Epithelial cell of esophagus (primary cell): ENCODE measurements around the gene PKHD1.
A peak's percentile ranks its signal among the peaks of the same experiment; 100 is the strongest.

ENCODE experiments used
- DNase-seq: peaks from one replicate; pipeline ENCODE4 v3.0.0; 2010; ENCODE audit warnings: low read depth
- H3K4me3 ChIP-seq: 2 replicates; pipeline ENCODE4 v1.5.1; 2011; ENCODE audit warnings: mild to moderate bottlenecking, low read length, control low read depth
- CTCF ChIP-seq: IDR thresholded peaks from 2 replicates; pipeline ENCODE4 v1.5.1; 2011; ENCODE audit warnings: low read depth, mild to moderate bottlenecking, low read length, control low read depth, inconsistent platforms; ENCODE audit not compliant: insufficient read depth; ENCODE audit errors: missing control alignments

The PKHD1 gene

GRCh38 chr6:51963980-51964379 is 123.4 kb downstream of the PKHD1 start:
- DNase-seq, result no peak
- no peak overlapping the region for H3K4me3 ChIP-seq
- TF ChIP-seq CTCF, result no peak

DNA sequence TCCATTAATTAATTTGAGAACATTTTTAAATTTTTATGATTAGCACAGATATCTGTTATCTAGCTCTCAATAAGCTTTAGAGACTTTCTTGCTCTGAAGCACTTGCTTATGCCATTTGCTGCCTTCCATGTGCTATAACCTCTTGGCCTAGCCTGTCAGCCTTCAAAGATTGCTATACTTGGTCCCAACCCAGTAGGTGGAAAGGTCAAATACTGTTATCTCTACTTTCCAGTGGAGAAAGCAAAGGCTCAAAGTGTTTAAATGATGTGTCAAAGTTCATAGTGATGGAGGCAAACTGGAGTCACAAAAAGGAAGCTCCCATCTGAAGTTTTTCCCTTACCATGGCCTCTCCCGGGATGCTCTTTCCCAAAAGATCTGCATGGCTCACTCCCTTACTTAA is 125.1 kb downstream of the PKHD1 start:
- no peak for TF ChIP-seq CTCF
- no peak overlapping the region for H3K4me3 ChIP-seq
- DNase-seq, result no peak

DNA sequence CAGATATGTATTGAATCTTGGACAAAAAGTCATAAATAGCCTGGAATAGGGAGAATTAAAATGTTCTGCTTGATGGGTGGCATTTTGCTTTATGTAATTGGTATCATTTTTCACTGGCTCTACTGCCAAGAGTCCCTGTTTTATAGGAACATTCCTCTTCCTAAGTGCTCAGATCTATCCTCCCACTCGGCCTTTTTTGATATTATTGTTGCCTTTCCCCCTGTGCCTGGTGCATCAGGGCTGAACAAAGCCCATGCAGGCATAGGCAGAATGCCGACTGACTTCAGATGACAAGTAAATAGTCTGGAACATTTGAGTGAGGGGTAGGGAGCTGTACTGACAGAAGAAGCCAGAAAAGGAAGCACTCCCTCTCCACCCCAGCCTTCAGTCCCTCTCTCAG is 127.0 kb downstream of the PKHD1 start:
- no peak for TF ChIP-seq CTCF
- no peak for DNase-seq
- no peak overlapping the region for H3K4me3 ChIP-seq

DNA sequence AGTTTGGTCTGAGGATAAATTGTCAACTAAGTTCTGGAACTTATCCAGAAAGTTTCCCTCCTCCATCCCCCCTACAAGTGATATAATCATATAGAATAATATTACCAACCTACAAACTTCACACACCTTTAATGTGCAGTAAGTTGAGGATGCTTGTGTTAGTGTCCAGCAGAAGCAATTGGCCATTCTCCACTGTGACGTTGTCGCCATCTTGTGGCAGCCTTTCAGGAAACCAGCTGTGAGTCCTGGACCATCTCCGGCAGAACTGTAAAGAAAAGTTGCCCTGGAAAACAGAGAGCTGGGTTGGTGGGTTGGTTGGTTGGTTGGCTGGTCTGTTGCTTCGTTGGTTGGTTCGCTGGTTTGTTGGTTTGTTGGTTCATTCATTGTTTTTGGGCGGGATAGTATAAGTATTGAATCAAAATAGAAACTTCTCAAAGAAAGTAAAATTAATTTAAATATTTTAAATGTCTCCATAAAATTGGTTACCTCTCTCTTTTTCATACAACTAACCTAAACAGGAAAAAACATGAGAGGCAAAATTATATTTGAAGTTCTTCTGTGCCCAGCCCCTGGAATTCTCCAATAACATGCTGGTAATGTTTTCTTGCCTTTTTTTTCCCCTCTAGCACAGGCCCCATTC is 127.5 kb downstream of the PKHD1 start:
- peak; percentile 81 for DNase-seq
- TF ChIP-seq CTCF, result peak; percentile 93
- no peak overlapping the region for H3K4me3 ChIP-seq

DNA sequence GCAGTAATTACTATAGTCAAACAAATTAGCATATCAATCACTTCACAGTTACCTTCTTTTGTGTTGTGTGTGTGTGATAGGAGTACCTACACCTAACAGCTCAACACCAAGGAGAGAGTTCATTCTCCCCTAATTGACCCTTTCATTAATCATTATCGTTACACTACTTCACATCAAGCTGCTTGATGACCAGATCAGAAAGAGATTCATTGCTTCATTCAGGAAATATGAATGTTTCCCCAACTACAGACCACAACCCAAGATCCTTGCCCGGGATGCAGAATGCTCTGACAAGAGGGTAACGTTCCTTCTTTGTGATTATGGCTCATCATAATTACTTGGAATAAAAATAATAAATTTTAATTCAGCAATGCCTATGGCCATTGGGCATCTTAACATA is 132.7 kb downstream of the PKHD1 start:
- no peak overlapping the region for H3K4me3 ChIP-seq
- no peak for TF ChIP-seq CTCF
- DNase-seq, result no peak

DNA sequence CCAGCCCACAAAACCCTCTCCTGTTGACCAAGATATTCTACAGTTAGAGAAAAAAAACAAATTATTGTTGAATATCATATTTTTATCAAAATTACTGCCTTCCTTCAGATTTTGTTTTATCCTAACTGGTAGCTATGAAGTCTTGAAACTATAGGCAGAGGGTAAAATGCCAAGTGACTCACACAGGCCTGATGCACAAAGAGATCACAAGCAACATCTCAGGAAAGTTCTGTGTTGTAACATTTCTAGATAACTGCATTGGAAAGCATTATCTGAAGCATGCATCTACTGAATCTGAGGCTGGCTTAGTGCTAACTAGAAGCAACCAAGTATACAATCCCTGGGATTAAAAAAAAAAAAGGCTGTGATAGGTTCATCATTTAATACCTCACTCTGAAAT is 134.2 kb downstream of the PKHD1 start:
- no peak overlapping the region for H3K4me3 ChIP-seq
- TF ChIP-seq CTCF, result no peak
- no peak for DNase-seq

- no peak for DNase-seq
- H3K4me3 ChIP-seq, result no peak overlapping the region
- TF ChIP-seq CTCF, result no peak
These were observed 135.5 kb downstream of the PKHD1 start for GRCh38 chr6:51951924-51952323.
